NB4 (cell line): ENCODE measurements around the gene ABI3.

Experiments
- CTCF ChIP-seq: IDR thresholded peaks from one replicate; pipeline ENCODE4 v1.5.1; 2012; ENCODE audit warnings: low read depth, low read length
- MAX ChIP-seq: IDR thresholded peaks from 2 replicates; pipeline ENCODE4 v1.6.1; 2011; ENCODE audit warnings: low read depth, low read length
- POLR2A ChIP-seq: IDR thresholded peaks from 2 replicates; pipeline ENCODE4 v1.6.1; 2011; ENCODE audit warnings: mild to moderate bottlenecking; ENCODE audit not compliant: insufficient read length; ENCODE audit errors: extremely low read depth

GRCh38 chr17:49223168-49223516 is 12.6 kb downstream of the ABI3 start:
- TF ChIP-seq POLR2A, result no peak
- no peak for TF ChIP-seq CTCF
- no peak for TF ChIP-seq MAX
